SU-DHL-6 (cell line): Measurements from ENCODE around the gene DPP6.

ENCODE experiments used
- EZH2phosphoT487 ChIP-seq: fragments of 200-600 bp; sonication (generic), shearing (Covaris generic); conservative IDR thresholded peaks from 2 replicates; pipeline ENCODE4 v1.6.1; 2018; ENCODE audit warnings: mild to moderate bottlenecking, antibody characterized with exemption, low read length, moderate library complexity, mixed read lengths
- TF ChIP-seq, protein P1 (sequence below): fragments of 200-600 bp; sonication (generic); IDR thresholded peaks from one replicate; pipeline ENCODE4 v1.5.1; 2017; ENCODE audit warnings: antibody characterized with exemption, mild to moderate bottlenecking, low read length, moderate library complexity; ENCODE audit not compliant: insufficient read depth, poor library complexity, severe bottlenecking

DNA sequence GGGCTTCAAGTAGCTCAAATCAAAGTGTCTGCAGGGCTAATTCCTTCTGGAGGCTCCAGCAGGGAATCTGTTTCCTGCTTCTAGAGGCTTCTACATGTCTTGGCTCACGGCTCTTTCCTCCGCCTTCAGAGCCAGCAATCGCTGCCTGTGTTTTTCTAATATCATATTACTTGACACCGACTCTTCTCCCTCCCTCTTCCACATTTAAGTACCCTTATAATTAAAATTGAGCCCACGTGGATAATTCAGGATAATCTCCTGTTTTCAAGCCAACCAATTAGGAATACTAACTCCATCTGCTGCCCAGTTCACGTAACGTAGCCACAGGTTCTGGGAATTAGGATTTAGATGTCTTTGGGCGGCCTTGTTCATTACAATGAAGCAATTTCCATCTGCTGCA lies 372.2 kb downstream of the DPP6 start:
- TF ChIP-seq, protein P1, sequence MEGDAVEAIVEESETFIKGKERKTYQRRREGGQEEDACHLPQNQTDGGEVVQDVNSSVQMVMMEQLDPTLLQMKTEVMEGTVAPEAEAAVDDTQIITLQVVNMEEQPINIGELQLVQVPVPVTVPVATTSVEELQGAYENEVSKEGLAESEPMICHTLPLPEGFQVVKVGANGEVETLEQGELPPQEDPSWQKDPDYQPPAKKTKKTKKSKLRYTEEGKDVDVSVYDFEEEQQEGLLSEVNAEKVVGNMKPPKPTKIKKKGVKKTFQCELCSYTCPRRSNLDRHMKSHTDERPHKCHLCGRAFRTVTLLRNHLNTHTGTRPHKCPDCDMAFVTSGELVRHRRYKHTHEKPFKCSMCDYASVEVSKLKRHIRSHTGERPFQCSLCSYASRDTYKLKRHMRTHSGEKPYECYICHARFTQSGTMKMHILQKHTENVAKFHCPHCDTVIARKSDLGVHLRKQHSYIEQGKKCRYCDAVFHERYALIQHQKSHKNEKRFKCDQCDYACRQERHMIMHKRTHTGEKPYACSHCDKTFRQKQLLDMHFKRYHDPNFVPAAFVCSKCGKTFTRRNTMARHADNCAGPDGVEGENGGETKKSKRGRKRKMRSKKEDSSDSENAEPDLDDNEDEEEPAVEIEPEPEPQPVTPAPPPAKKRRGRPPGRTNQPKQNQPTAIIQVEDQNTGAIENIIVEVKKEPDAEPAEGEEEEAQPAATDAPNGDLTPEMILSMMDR = no peak
- no peak for TF ChIP-seq EZH2phosphoT487
